Endothelial cell of umbilical vein (primary cell): ENCODE data around the gene POU6F2.

ENCODE experiments used
- EZH2 ChIP-seq: IDR thresholded peaks from 2 replicates; pipeline ENCODE4 v1.6.1; 2012; ENCODE audit warnings: borderline replicate concordance, low read depth, mild to moderate bottlenecking, moderate library complexity, low read length, inconsistent platforms; ENCODE audit not compliant: severe bottlenecking
- GATA2 ChIP-seq: IDR thresholded peaks from 2 replicates; pipeline ENCODE4 v1.7.0; 2011; ENCODE audit warnings: low read depth, mild to moderate bottlenecking, moderate library complexity, mixed read lengths, low read length; ENCODE audit not compliant: insufficient read length, insufficient read depth
- JUN ChIP-seq: IDR thresholded peaks from 2 replicates; pipeline ENCODE4 v1.6.1; 2011; ENCODE audit warnings: borderline replicate concordance, low read depth; ENCODE audit not compliant: insufficient read length, insufficient read depth
- MAX ChIP-seq: IDR thresholded peaks from 2 replicates; pipeline ENCODE4 v1.6.1; 2011; ENCODE audit not compliant: insufficient read depth, insufficient read length
- MYC ChIP-seq: IDR thresholded peaks from one replicate; pipeline ENCODE4 v1.6.1; 2011; ENCODE audit warnings: mild to moderate bottlenecking, low read depth, low read length
- POLR2A ChIP-seq: IDR thresholded peaks from 2 replicates; pipeline ENCODE4 v1.6.1; 2012; ENCODE audit warnings: low read depth, mild to moderate bottlenecking, control low read depth, low read length
- POLR2AphosphoS5 ChIP-seq: IDR thresholded peaks from 2 replicates; pipeline ENCODE4 v1.6.1; 2012; ENCODE audit warnings: low read depth, mild to moderate bottlenecking, control low read depth, low read length, moderate library complexity; ENCODE audit not compliant: insufficient read depth
- TF ChIP-seq, protein P1 (sequence below), 2 donors: IDR thresholded peaks; 1 replicate in 1 of 2; 2 replicates in 1 of 2; pipeline ENCODE4 v1.5.1; 2011; ENCODE audit warnings: low read length in 2 of 2, mild to moderate bottlenecking in 2 of 2, moderate library complexity in 2 of 2, control low read depth in 1 of 2, inconsistent platforms in 1 of 2, low read depth in 1 of 2; ENCODE audit not compliant: insufficient read depth in 1 of 2; ENCODE audit errors: extremely low read depth in 1 of 2

DNA sequence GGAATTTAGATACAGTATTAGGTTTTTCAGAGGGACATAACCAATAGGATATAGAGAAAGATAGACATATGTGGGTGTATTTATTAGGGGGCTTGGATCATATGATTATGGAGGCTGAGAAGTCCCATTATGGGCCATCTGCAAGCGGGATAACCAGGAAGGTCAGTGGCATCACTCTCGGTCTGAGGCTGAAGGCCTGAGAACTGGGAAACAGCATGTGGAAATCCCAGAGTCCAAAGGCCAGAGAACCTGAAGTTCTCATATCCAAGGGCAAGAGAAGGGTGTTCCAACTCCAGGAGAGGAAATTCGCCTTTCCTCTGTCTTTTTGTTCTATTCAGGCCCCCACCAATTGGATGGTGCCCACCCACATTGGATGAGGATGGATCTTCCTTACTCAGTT is 180.7 kb downstream of the POU6F2 start:
- TF ChIP-seq, protein P1, sequence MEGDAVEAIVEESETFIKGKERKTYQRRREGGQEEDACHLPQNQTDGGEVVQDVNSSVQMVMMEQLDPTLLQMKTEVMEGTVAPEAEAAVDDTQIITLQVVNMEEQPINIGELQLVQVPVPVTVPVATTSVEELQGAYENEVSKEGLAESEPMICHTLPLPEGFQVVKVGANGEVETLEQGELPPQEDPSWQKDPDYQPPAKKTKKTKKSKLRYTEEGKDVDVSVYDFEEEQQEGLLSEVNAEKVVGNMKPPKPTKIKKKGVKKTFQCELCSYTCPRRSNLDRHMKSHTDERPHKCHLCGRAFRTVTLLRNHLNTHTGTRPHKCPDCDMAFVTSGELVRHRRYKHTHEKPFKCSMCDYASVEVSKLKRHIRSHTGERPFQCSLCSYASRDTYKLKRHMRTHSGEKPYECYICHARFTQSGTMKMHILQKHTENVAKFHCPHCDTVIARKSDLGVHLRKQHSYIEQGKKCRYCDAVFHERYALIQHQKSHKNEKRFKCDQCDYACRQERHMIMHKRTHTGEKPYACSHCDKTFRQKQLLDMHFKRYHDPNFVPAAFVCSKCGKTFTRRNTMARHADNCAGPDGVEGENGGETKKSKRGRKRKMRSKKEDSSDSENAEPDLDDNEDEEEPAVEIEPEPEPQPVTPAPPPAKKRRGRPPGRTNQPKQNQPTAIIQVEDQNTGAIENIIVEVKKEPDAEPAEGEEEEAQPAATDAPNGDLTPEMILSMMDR (IDR thresholded peaks at IDR 0.05; ENCODE audit: extremely low read depth in 1 of 2, insufficient read depth in 1 of 2, low read depth in 1 of 2, low read length in 2 of 2): no peak
- TF ChIP-seq POLR2A (no peak), MAX (no peak), POLR2AphosphoS5 (no peak), GATA2 (no peak), JUN (no peak), MYC (no peak), EZH2 (no peak)
